Prostate gland (tissue), 2 donors: ENCODE results near the gene CDK1. TPM values are rescaled to one million over a fixed set of nuclear protein-coding genes. Genes with fewer than 3 reads are reported as not detected.

ENCODE experiments used
- DNase-seq: peaks from one replicate; pipeline ENCODE4 v3.0.0-alpha.2; 2019; ENCODE audit warnings: low spot score
- H3K27ac ChIP-seq, 2 donors: fragments of 200-600 bp; sonication (generic); 2 replicates each; pipeline ENCODE4 v1.5.1; 2017 to 2019
- H3K27me3 ChIP-seq: fragments of 200-600 bp; sonication (generic); replicated peaks from 2 replicates; pipeline ENCODE4 v1.5.1; 2019; ENCODE audit not compliant: insufficient read depth
- H3K36me3 ChIP-seq, 2 donors: fragments of 200-600 bp; sonication (generic); 1 replicate in 1 of 2; 2 replicates in 1 of 2; pipeline versions ENCODE4 v1.5.1 to v1.8.1; 2017 to 2019
- H3K4me1 ChIP-seq: fragments of 200-600 bp; sonication (generic); replicated peaks from 2 replicates; pipeline ENCODE4 v1.5.1; 2019
- H3K4me3 ChIP-seq, 2 donors: fragments of 200-600 bp; sonication (generic); 2 replicates each; pipeline ENCODE4 v1.5.1; 2017 to 2019
- H3K9me3 ChIP-seq: fragments of 200-600 bp; sonication (generic); 2 replicates; pipeline ENCODE4 v1.5.1; 2017
- POLR2A ChIP-seq: fragments of 450-650 bp; IDR thresholded peaks from one replicate; pipeline ENCODE4 v1.6.1; 2016; ENCODE audit warnings: antibody characterized with exemption, mild to moderate bottlenecking
- POLR2AphosphoS5 ChIP-seq: sonication (generic); formaldehyde crosslinking; IDR thresholded peaks from one replicate; pipeline ENCODE4 v1.6.1; 2017; ENCODE audit warnings: antibody characterized with exemption
- WGBS: methylation state at CpG from one replicate; pipeline ENCODE4 v1.1.5; 2018; 5-methylcytosine and 5-hydroxymethylcytosine counted together
- intact Hi-C: fragments of 100-400 bp; cut with DNase I; formaldehyde crosslinking; loops from one replicate; pipeline ENCODE4 v1.14.2; 2022
- total RNA-seq, 2 donors: library from RNA; depleted of rRNA; stranded (reverse); fragments of >200 nt; gene quantifications; one replicate each; pipeline ENCODE4 v1.1.0, GENCODE V29; 2016
- TF ChIP-seq, protein P1 (sequence below), 4 experiments: fragments of 200-600 bp in 2 of 4; fragments of 450-650 bp in 2 of 4; sonication (generic) in 2 of 4; IDR thresholded peaks; 1 replicate in 3 of 4; 2 replicates in 1 of 4; pipeline ENCODE4 v1.5.1; 2016 to 2019; ENCODE audit warnings: antibody characterized with exemption in 4 of 4, mild to moderate bottlenecking in 2 of 4, moderate library complexity in 2 of 4

The CDK1 gene
- total RNA-seq, 2 donors from 2014 or later, result 5.3 to 5.7 TPM

DNA sequence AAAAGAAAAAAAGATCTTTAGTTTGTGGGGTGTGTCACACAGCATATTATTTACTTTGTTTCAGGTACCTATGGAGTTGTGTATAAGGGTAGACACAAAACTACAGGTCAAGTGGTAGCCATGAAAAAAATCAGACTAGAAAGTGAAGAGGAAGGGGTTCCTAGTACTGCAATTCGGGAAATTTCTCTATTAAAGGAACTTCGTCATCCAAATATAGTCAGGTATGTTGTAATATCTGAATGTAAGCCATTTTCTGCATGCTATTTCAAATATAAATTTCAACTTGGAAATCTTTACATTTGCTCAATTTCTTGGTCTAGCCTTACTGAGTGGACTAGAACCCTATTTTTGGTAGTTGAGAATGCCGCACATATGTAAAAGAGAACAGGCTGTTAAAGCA, 6.4 kb downstream of the CDK1 start:
- no peaks in the 10 kb centered on the region for H3K27me3 ChIP-seq
- TF ChIP-seq, protein P1, sequence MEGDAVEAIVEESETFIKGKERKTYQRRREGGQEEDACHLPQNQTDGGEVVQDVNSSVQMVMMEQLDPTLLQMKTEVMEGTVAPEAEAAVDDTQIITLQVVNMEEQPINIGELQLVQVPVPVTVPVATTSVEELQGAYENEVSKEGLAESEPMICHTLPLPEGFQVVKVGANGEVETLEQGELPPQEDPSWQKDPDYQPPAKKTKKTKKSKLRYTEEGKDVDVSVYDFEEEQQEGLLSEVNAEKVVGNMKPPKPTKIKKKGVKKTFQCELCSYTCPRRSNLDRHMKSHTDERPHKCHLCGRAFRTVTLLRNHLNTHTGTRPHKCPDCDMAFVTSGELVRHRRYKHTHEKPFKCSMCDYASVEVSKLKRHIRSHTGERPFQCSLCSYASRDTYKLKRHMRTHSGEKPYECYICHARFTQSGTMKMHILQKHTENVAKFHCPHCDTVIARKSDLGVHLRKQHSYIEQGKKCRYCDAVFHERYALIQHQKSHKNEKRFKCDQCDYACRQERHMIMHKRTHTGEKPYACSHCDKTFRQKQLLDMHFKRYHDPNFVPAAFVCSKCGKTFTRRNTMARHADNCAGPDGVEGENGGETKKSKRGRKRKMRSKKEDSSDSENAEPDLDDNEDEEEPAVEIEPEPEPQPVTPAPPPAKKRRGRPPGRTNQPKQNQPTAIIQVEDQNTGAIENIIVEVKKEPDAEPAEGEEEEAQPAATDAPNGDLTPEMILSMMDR (IDR thresholded peaks at IDR 0.05), result no peak
- TF ChIP-seq POLR2AphosphoS5, result no peak
- TF ChIP-seq POLR2A, result no peak
- no peak overlapping the region for H3K4me3 ChIP-seq
- WGBS, result 94% methylated on average over 3 of the region's 3 CpGs
- intact Hi-C loops, result no loop called here
- H3K36me3 ChIP-seq, result no peaks in the 10 kb centered on the region
- H3K9me3 ChIP-seq, result no peaks in the 10 kb centered on the region
- no peak for DNase-seq
- H3K4me1 ChIP-seq, result no peaks in the 10 kb centered on the region
- no peak overlapping the region for H3K27ac ChIP-seq

DNA sequence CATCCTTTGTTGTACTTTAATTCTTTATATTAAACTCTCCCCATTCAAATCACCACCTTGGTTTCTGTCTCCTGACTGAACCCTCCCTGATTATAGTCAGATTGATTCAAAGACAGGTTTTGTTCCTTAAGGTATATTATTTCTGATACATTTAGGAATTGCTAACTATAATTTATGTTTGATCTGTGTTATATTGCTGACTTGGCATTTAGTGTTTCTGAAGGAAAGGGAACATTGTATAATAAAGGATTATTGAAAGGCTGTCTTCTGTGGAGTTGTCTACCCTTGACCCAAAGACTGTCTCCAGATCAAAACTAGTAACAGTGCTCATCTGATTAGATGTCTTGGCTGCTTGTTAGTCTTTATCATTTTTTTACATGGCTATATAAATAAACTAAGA, 10.3 kb downstream of the CDK1 start:
- TF ChIP-seq, protein P1 (IDR thresholded peaks at IDR 0.05), result no peak
- no peak for TF ChIP-seq POLR2A
- H3K27ac ChIP-seq, result no peak overlapping the region
- intact Hi-C loops, result no loop called here
- no peaks in the 10 kb centered on the region for H3K9me3 ChIP-seq
- H3K27me3 ChIP-seq, result no peaks in the 10 kb centered on the region
- DNase-seq, result no peak
- H3K4me1 ChIP-seq, result no peaks in the 10 kb centered on the region
- H3K4me3 ChIP-seq, result no peak overlapping the region
- no peaks in the 10 kb centered on the region for H3K36me3 ChIP-seq

DNA sequence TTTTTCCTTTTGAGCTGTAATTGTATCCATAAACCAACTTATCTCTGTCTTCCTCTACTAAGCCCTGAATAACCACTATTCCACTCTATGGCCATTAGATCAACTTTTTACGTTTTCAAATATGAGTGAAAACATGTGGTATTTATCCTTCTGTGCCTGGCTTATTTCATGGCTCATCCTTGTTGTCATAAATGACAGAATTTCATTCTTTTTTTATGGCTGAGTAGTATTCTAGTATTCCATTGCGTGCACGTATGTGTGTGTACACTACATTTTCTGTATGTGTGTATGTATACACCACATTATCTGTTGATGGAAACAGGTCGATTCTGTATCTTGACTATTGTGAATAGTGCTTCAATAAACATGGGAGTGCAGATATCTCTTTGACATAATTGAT, 11.1 kb downstream of the CDK1 start:
- WGBS, result 48% methylated on average over 4 of the region's 4 CpGs
- no peaks in the 10 kb centered on the region for H3K9me3 ChIP-seq
- intact Hi-C loops, result no loop called here
- TF ChIP-seq, protein P1 (IDR thresholded peaks at IDR 0.05), result no peak
- TF ChIP-seq POLR2AphosphoS5 (no peak), POLR2A (no peak)
- no peak for DNase-seq
- no peak overlapping the region for H3K27ac ChIP-seq
- no peaks in the 10 kb centered on the region for H3K36me3 ChIP-seq
- no peaks in the 10 kb centered on the region for H3K4me1 ChIP-seq
- no peak overlapping the region for H3K4me3 ChIP-seq
- H3K27me3 ChIP-seq, result no peaks in the 10 kb centered on the region

DNA sequence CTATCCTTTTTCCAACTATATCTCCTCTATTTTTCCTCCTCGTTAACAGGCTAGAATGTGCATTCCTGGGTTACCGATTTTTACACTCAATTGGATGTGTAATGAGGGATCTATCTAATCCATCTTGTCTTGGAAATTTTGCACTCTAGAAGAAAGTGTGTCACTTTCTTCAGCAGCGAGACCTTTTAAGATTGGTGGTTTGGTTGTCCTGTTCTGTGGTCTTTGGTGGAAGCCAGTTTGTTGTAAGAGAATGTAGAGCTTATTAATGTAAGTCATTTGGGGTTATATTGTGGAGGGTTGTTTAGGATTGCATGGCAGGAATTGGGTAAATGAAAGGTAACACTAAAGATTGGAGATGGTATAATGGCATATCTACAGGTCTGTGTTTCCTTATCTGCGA, 16.7 kb downstream of the CDK1 start:
- H3K9me3 ChIP-seq, result no peaks in the 10 kb centered on the region
- WGBS, result 94% methylated on average over 4 of the region's 4 CpGs
- no peak overlapping the region for H3K4me3 ChIP-seq
- no peaks in the 10 kb centered on the region for H3K27me3 ChIP-seq
- TF ChIP-seq, protein P1 (IDR thresholded peaks at IDR 0.05), result no peak
- TF ChIP-seq POLR2AphosphoS5, result no peak
- TF ChIP-seq POLR2A, result no peak
- no peak for DNase-seq
- no peaks in the 10 kb centered on the region for H3K4me1 ChIP-seq
- no peak overlapping the region for H3K27ac ChIP-seq
- no peaks in the 10 kb centered on the region for H3K36me3 ChIP-seq
- intact Hi-C loops, result no loop called here

DNA sequence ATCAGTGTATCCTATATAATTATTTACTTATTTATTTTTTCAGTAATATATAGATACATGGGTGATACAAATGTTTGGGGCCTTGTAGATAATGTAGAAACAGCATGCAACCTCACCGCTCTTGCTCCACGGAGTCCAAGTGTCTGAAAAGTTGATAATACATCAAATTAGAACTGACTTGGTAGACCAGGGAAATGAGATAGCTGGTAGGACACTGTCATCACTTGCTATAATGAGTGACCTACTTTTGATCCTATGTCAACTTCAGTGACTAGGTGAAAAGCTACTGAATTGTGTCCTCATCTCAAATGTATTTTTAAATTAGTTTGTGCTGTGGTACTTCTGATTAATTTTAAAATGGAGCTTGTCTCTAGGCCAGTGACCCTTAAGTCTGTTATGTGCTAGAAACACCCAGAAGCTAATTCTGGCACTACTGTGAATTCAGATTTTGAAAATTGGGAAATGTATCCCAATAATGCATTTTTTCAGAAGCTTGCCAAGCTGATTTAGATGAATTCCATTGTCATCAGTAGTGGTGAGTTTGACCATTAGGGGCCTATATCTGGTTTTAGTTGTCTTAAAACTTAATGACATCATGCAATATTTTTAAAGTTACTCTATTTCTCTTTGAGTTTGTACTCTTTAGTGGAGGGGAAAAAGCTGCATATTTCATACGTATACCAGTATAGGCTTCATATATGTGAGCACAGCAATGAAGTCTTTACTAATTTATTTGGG, 17.4 kb downstream of the CDK1 start:
- Histone ChIP-seq H3K27ac (no peak overlapping the region), H3K4me3 (no peak overlapping the region), H3K36me3 (no peaks in the 10 kb centered on the region), H3K27me3 (no peaks in the 10 kb centered on the region), H3K4me1 (no peaks in the 10 kb centered on the region), H3K9me3 (no peaks in the 10 kb centered on the region)
- no peak for DNase-seq
- TF ChIP-seq POLR2A (no peak), POLR2AphosphoS5 (no peak)
- TF ChIP-seq, protein P1 (IDR thresholded peaks at IDR 0.05), result no peak
- intact Hi-C loops, result no loop called here
- WGBS, result 98% methylated on average over 3 of the region's 3 CpGs
